C1 segment of cervical spinal cord (tissue), 14 donors: ENCODE results near the gene RAB24.
"Not testable (repeated sequence)": the region's sequence is repeated elsewhere in the genome, so short reads cannot be mapped to it uniquely, and the experiment has no call there.

Experiments
- DNase-seq, 14 donors: peaks; one replicate each; lab custom pipeline; 2025; lab: John Stamatoyannopoulos, UW

RAB24 gene

DNA sequence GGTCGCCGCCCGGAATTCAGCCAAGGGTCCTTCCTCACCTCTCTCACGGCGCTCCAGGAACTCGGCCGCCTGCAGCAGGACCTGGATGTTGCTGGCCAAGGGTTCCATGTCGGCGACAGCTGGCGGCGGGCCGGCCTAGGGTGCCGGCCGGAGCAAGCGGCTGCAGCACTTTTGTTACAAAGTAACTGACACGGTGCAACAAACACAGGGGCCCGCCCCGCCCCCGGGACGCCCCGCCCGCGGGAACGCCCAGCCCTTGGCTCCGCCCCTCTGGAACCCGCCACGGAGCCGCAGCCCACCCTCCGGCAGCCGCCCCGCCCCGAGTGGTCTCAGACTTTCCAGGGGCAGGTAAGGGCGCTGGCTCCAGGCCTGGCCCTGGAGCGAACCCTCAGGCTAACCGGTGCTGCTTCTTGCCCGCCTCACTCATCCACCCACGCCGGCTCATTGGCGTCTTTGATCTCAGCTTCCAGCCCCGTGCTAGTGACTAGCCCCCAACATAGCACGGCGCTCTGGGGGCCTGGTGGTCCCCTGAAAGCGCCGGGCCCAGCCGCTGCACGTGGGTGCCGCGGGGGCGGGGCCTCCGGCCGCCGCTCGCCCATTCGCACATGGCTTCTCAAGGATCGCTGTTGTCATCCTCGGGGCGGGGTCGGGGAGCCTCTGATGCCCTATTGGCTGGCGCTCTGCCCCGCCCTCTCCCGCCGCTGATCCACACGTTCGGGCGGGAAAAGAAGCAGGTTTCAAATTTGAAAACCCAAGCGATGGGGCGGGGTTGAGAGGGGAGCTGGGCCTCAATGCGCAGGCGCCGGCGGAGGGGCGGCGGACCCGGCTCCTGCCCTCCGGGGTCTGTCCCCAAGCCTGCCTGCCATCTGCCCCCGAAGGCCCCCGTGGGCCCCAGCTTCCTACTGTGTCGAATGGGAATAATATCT is 8.5 kb upstream of the RAB24 start, which contains the start of gene MXD3:
MXD3 (minus strand) TSS at position 176 of the 926 bp plus-strand sequence; CDS start at position 108, 68 bp downstream.
- DNase-seq, result peak in 13 of 14 donors; percentile 17 to 86 (median 74)

DNA sequence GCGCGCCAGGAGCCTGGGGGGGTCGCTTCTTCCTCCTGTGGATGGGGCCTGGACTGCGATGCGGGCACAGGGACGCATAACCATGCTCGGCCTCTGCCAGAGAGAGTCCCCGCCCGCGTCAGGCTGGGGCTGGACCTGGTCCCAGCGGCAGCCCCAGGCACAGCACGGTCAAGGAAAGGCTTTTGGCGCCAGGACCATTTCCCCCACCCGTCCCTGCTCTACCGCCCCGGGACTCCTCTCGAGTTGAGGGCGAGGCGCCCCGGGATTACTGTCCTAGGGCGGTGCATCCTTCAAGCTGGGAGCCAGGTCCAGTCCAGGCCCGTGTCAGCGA is 7.8 kb upstream of the RAB24 start:
- no peak for DNase-seq

DNA sequence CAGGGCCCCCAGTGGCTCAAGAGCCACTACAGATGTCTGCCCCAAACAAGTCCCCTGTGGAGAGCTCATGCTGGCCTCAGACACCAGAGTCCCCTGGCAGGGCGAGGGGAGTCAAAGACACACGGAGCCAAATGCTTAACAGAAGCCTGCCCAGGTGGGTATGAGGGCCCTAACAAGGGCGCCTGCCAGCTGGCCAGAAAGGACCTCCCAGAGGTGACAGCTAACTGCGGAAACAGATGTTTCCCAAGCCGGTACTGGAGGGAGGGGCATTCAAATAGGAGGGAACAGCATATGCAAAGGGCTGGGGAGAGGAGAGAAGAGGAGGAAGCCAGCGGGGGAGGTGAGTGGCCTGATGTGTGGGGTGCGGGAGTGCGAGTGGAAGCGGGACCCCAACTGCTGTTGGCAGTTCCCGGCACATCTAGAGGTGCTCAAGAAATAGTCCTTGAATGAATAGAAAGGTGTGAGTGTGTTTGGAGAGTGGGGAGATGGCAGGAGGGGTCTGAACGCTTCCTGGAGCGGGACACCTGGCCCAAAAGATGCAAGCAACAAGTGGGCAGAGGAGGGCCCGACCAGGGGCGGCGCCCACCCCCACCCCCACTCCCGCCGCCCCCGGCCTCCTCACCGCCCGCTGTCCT is 7.4 kb upstream of the RAB24 start:
- DNase-seq, result no peak

DNA sequence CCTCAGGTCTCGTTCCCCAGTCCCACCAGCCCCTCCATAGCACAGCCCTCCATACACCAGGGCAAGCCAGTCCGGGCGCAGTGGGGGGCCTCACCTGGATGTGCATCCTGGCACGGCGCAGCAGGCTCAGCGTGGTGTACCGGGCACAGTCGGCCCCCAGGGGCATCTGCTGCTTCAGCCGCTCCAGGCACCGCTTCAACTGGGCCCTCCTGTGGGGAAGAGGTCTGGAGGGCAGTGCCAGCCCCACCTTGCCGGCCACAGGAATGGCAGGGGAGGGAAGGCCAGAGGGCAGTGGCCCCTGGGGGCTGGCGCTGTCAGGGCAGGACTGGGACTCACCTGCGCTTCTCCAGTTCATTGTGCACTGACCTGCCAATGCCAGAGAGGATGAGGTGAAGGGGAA is 6.8 kb upstream of the RAB24 start:
- no peak for DNase-seq

DNA sequence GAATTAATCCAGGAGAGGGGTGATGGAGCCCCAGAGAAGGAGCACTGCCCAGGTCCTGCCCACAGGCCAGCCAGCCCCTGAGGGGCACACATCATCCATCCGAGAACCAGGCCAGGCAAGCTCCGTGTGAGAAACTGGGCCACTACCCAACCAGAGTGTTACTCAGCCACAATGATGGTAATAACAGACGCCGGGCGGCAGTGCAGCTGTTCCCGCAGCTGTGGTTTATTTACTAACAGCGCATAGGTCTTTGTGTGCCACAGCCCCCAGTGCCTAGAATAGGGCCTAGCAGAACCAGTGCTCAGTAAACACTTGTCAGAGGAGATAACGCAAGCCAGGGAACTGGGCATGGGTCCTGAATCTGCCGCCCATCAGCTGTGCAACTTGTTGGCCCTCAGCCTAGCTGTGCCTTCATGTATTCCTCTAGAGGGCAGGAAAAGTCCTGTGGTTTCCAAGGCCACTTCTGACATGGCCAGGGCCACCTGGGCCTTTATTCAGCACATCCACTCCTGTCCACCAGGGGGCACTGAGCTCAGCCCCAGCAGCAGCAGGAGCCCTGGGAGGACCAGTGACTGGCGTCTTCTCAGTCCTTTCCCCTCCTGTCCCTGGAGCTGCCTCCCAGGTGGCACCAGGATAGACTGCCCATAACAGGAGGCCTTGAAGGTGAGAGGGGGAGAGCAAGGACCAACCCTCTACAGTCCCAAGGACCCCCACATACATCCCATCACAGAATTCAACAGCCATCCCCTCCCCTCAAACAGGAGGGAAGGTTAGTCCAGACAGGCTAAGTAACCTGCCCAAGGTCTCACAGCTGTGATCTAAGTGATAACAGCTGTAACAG is 6.1 kb upstream of the RAB24 start:
- DNase-seq, result peak in 2 of 14 donors; percentile 19 to 36

DNA sequence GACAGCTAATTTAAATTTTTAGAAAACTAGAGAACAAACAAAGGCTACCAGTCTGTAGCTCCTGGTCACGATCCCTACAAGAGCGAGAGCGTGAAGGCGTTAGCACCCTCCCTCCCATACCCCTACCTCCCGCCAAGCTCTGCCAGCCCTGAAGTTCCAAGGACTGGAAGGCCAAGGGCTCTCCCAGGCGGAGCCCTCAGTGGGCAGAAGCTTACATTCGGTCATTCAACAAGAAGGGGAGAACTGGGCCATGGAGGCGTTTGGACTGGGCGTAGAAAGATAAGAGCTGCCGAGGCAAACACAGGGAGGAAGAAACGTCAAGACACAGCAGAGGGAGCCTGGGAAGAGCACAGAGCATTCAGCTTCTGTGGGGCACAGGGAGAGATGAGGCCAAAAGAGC is 5.2 kb upstream of the RAB24 start:
- no peak for DNase-seq

DNA sequence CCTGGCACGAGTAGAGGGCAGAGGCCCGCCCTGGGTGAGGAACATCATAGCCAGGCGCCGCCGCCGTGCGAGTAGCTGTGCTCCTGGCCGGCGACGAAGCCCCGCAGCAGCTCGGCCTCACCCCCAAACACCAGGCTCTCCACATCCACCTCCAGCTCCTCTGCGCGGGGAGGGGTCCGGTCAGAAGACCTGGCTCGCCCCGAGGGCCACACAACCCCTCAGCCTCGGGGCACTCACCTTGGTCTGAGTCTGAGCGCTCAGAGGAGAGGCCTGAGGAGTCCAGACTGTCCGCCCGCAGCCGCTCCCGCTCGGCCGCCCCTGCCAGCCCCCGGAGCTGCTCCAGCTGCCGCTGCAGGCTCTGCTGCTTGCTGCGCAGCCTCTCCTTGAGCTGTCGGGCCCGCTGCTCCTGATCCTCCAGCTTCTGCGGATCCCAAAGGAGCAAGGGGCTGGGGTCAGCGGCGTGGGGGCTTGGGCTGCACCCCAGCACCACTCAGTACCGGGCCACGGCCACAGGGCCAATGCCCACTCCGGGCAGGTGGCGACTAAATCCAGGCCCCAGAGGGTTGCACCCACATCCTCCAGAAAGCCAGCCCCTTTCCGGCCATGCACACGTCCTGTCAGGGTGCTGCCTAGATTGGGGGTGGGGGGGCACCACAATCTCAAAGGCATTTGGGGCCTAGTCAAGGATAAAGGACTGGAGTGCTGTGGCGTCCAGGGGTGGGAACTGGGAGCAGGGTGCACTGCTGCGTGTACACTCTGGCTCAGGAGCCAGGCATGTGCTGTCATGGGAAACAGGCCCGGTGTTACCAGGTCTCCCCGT is 4.2 kb upstream of the RAB24 start:
- no peak for DNase-seq

DNA sequence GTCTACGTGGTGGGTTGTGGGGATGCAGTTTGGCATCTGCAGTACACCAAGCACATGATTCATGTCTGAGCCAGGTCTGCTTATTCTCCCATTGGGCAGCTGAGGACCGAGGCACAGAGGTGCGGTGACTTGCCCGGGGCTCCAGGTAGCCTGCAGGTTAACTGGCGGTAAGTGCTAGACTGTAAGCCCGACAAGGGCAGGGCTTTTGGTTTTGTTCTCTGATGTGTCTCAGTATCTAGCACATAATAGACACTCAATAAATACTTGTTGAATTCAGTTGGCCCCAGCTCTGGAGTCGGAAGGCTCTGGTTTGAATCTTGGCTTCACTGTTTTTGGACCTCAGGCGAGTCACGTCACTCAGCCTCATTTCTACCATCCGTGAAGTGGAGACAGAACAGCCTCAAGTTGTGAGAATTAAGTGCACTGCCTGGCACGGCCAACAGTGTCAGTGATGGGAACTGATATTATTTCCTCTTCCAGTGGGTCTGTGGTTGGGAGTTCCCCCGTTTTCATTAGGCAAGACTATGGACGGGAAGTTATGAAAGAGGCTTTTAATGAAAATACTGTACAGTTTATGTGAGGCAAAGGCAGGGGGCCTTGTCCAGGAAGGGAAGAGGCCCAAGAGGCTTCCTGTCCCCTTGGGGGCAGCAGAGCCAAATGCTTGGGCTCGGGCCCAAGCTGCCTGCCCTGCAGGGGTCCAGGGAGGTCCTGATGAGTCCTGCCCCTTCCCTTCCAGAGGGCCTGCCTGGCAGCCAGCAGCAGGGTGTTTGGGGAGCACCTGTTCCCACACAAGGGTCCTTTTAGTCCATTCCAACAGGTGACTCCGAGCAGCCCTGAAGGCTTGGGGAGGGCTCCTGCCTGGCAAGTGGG is 3.4 kb upstream of the RAB24 start:
- peak in 1 of 14 donors; percentile 30 for DNase-seq

DNA sequence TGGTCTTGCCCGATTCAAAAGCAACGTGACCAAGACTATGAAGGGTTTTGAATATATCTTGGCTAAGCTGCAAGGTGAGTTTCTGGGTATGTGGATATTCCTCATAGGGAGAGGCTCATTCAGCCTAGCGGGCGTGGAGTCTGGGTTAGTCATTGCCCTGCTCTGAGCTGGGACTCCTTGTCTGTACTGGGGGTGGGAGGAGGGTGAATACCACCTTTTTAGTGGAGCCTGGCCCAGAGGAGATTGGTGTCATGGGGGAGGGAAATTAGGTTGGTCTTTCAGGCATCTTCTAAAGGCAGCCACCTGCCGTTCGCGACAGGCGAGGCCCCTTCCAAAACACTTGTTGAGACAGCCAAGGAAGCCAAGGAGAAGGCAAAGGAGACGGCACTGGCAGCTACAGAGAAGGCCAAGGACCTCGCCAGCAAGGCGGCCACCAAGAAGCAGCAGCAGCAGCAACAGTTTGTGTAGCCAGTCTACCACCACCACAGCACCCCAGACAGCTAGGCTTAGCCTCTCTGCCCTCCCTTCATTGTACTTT is 2.7 kb upstream of the RAB24 start:
- DNase-seq, result not testable (repeated sequence)

DNA sequence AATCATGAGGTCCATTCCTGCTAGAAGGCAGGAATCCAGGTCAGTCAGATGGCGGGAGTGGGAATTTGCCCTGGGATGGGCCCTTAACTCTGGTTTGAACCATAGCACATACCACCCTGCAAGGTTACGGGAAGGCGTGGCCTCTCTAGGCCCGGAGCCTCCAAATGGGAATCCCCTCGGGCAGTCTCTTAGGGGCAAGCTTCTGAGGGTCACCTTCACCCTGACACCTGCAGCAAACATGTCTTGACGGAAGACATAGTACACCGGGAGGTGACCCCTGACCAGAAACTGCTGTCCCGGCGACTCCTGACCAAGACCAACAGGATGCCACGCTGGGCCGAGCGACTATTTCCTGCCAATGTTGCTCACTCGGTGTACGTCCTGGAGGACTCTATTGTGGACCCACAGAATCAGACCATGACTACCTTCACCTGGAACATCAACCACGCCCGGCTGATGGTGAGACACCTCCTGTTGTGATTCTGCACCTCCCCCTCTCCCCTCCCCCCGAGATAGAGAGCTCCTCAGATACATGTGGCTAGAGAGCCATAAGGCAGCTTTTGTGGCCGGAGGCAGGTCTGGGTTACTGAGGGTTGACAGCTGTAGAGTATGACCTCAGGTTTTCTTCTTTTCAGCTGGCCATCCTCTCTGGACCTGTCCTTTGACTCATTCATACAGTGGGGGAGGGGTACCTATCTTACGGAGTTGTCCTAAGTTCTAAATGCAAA is 1.0 kb upstream of the RAB24 start:
- no peak for DNase-seq

DNA sequence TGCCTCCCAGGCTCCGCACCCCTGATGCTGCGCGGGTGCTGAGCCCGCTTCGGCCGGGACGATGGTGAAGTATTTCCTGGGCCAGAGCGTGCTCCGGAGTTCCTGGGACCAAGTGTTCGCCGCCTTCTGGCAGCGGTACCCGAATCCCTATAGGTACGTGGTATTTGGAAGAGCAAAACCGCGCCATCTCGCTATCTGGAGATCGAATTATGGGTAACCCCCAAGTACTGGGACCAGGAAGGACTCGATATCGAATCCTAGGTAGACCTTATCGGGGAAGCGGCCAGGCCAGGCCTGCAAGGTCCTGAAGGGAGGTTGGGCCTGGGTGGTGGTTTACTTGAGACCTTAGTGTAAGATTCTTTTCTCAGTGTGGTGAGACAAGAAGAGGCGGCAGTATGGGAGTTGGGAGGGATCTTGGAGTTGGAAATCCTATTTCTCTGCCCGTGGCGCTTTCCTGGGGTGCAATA is 439 bp upstream of the RAB24 start:
- DNase-seq, result no peak

DNA sequence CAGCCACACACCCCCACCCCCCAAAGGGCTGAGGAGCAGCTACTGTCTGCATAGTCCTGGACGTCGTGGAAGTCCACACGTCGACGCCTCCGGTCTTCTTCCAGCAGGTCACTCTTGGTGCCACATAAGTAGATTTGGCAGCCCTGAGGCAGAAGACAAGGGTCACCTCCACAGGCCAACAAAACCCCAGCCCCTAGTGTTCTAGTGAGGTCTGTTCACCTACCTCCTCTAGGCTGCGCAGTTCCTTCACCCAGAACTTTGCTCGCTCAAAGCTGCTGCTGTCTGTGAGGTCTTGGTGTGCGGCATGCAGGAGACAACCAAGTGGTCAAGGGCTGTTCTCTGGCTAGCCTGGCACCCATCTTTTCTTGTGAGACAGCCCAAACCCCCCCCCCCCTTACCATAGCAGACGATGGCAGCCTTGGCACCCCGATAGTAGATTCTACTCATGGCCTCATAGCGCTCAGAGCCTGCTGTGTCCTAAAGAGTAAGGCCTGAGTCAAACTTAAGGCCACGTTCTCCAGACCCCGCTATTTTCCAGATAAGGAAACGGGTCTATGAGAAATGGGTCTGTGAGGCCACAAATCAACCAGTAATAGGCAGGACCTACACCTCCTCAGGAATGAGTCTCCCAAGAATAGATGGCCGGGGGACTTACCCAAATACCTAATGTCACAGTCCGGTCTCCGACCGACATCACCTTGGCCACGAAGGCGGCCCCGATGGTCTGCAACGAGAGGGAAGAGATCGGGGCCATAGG is 987 bp downstream of the RAB24 start:
- no peak for DNase-seq

DNA sequence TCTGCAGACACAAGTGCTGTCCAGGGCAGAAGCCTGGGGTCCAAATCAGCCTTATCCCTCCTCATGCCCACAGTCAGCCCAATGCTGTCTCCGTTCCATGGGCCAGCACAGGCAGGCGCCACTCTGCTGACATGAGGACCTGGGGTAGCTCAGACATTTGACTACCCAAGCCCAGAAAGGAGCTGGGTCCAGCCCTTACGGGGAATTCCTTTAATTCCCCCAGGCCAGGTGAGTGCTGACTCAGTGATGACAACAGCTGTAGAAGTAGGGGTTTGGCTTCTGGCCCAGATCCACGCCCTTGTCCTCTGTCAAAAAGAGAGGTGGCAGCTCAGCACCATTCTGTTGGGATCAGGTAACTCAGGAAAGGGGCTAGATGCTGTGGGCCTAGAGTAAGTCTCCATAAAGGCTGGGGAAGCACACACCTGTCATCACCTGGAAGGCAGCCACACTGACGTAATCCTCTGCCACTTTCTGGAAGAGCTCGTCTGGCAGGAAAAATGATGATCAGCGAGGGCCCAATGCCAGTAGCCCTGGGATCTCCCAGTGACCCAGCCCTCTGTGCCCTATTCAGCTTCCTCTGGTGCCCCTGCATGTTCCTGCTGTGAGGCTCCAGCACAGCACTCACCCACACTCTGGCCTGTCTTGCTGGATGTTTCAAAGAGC is 1.9 kb downstream of the RAB24 start:
- DNase-seq, result peak in 1 of 14 donors; percentile 34

DNA sequence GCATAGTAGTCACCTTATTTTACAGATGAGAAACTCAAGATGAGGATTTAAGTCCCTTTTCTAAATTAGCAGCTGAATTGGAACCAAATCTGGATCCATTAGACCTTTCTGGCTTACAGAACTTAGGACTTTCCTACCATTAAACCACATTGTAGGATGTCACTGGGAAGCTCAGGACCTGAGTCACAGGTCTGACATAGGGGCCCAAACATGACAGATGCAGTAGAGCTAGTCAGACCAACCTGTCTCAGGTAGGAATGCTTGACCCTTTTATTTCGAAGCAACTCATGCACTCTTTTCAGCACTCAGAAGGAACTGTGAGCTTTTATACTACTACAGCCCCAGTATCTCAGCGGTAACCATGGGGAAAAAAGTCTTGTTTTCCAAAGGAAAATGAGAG is 2.6 kb downstream of the RAB24 start:
- no peak for DNase-seq

DNA sequence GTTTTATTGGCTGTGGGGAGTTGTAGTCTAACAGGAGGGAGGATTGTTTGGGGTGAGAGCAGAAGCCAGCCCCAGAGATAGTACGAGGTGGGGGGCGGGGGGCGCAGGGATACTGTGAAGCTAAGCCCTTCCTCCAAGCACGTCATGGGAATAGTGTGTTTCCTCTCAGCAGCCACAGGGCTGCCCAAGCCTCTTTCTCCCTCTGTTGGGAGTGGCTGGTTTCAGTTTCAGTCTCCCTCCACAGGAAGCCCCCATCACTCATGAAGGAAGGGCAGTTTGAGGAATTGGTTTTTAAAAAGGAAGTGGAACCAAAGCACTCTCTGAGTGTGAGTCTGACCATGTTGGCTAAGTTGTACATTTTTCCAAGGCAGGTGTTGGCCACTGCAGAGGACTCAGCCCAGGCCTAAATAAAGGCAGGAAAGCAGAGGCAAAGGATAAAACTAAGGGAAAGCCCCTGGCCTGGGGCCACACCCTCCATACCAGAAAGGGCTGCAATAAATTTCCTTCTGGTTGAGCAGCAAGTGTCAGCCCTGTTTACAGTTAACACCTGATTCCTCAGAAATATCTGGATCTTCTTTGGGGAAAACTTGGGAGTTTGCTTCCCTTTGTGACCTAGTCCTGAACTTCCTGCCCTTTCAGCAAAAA is 3.2 kb downstream of the RAB24 start:
- peak in 6 of 14 donors; percentile 21 to 58 (median 38) for DNase-seq

DNA sequence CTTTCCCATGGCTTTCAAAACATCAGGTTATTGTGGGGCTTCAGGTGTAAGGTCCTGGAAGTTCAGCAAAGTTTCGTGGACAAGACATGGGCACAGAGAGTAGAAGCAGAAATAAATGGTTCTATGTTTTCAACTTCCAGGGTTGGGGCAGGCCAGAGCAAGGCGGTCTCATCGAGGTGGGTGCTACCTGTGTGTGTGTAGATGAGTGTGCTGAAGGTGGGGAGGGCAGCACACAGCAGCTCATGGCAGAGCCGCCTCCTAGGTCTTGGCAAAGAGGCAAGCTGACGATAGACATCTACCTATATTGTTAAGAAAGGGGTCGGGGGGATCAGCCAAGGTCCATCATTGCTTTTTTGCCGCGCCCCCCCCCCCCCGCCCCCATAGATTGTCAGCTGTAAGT is 3.8 kb downstream of the RAB24 start:
- DNase-seq, result no peak

DNA sequence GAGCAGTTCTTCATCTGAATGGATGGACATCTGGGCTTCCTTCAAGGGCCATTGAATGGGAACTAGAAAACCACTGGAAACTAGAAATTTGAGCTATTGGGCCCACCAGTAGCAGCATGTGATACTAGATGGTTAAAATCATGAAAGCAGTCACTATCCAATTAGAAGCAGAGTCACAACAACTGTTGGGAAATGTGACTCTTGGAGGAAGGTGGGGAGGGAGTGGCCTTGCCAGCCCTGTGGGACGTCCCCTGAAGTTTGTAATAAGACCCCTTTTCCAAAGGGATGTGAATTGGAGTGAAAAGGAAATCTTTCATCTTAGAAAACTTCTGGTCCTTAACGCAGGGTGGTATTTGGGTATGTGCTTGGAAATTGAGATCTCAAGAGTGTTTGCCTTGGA is 5.6 kb downstream of the RAB24 start:
- no peak for DNase-seq
